Calu3 (cell line): ENCODE results near the gene ABAT. TPM values are rescaled to one million over a fixed set of nuclear protein-coding genes. Genes with fewer than 3 reads are reported as not detected.

Experiments
- BruUV-seq: library from RNA; stranded (reverse); fragments of 400-500 nt; replicated peaks from 2 replicates; lab custom pipeline; 2021; lab: Mats Ljungman, UMichigan
- CTCF ChIA-PET: fragments of 300-600 bp; sonication (Branson Sonifier 250); formaldehyde crosslinking; loops from one replicate; lab custom pipeline; 2022; ENCODE audit warnings: antibody characterized with exemption; lab: Charles Lee
- DNase-seq: peaks from one replicate; pipeline ENCODE4 v3.0.0; 2022
- H3K27ac Mint-ChIP-seq: one replicate; pipeline ENCODE4 v1.8.0; 2022; ENCODE audit warnings: mixed read lengths; ENCODE audit not compliant: unreplicated experiment
- H3K27me3 Mint-ChIP-seq: one replicate; pipeline ENCODE4 v1.8.0; 2022; ENCODE audit warnings: mixed read lengths; ENCODE audit not compliant: unreplicated experiment
- H3K36me3 Mint-ChIP-seq: one replicate; pipeline ENCODE4 v1.8.0; 2022; ENCODE audit warnings: mild to moderate bottlenecking, moderate library complexity, mixed read lengths; ENCODE audit not compliant: insufficient read depth, unreplicated experiment
- H3K4me1 Mint-ChIP-seq: one replicate; pipeline ENCODE4 v1.8.0; 2022; ENCODE audit warnings: mild to moderate bottlenecking, low read depth, mixed read lengths; ENCODE audit not compliant: unreplicated experiment
- H3K4me3 Mint-ChIP-seq: one replicate; pipeline ENCODE4 v1.8.0; 2022; ENCODE audit warnings: mild to moderate bottlenecking, low read depth, moderate library complexity, mixed read lengths; ENCODE audit not compliant: unreplicated experiment
- H3K9me3 Mint-ChIP-seq: one replicate; pipeline ENCODE4 v1.8.0; 2022; ENCODE audit warnings: low read depth, mixed read lengths; ENCODE audit not compliant: unreplicated experiment
- intact Hi-C: fragments of 100-400 bp; cut with micrococcal nuclease; formaldehyde crosslinking; loops from one replicate; pipeline ENCODE4 v1.10.0; 2022; ENCODE audit not compliant: unreplicated experiment
- total RNA-seq: library from RNA; stranded (reverse); gene quantifications from 2 replicates; pipeline ENCODE4 v1.2.3, GENCODE V29; 2022
- TF ChIP-seq, protein P1 (sequence below): fragments of 200-600 bp; IDR thresholded peaks from one replicate; pipeline ENCODE4 v1.8.0; 2022; ENCODE audit warnings: antibody characterized with exemption; ENCODE audit not compliant: unreplicated experiment

Gene ABAT
- total RNA-seq, 1 experiment from 2014 or later = 12.6 TPM

GRCh38 chr16:8752706-8753105, 78.3 kb downstream of the ABAT start:
- no TSS peak for BruUV-seq
- H3K27ac Mint-ChIP-seq = no peak overlapping the region
- H3K36me3 Mint-ChIP-seq = no peaks in the 10 kb centered on the region
- no peaks in the 10 kb centered on the region for H3K27me3 Mint-ChIP-seq
- TF ChIP-seq, protein P1, sequence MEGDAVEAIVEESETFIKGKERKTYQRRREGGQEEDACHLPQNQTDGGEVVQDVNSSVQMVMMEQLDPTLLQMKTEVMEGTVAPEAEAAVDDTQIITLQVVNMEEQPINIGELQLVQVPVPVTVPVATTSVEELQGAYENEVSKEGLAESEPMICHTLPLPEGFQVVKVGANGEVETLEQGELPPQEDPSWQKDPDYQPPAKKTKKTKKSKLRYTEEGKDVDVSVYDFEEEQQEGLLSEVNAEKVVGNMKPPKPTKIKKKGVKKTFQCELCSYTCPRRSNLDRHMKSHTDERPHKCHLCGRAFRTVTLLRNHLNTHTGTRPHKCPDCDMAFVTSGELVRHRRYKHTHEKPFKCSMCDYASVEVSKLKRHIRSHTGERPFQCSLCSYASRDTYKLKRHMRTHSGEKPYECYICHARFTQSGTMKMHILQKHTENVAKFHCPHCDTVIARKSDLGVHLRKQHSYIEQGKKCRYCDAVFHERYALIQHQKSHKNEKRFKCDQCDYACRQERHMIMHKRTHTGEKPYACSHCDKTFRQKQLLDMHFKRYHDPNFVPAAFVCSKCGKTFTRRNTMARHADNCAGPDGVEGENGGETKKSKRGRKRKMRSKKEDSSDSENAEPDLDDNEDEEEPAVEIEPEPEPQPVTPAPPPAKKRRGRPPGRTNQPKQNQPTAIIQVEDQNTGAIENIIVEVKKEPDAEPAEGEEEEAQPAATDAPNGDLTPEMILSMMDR = no peak
- H3K4me3 Mint-ChIP-seq = no peak overlapping the region
- CTCF ChIA-PET = interaction anchor here (0.7 to 0.8 kb wide), 3 partner anchors 48 to 109 kb away, joined by 3 to 6 read pairs (median 3); no protein-coding TSS in a partner anchor
- no peaks in the 10 kb centered on the region for H3K9me3 Mint-ChIP-seq
- peaks cover 9% of the 10 kb centered on the region for H3K4me1 Mint-ChIP-seq
- intact Hi-C loops = no loop called here
- DNase-seq = no peak

GRCh38 chr16:8753416-8754054, 79.1 kb downstream of the ABAT start:
- DNase-seq = no peak
- TF ChIP-seq, protein P1 = no peak
- no TSS peak for BruUV-seq
- Mint-ChIP-seq H3K9me3 (no peaks in the 10 kb centered on the region), H3K27me3 (no peaks in the 10 kb centered on the region), H3K4me1 (peaks cover 9% of the 10 kb centered on the region), H3K4me3 (no peak overlapping the region), H3K27ac (no peak overlapping the region), H3K36me3 (no peaks in the 10 kb centered on the region)
- CTCF ChIA-PET = interaction anchor here (0.7 to 1.0 kb wide), 2 partner anchors 26 to 110 kb away, joined by 3 to 6 read pairs; no protein-coding TSS in a partner anchor
- intact Hi-C loops = no loop called here

- intact Hi-C loops = no loop called here
- CTCF ChIA-PET = interaction anchor here (1.4 kb wide), 1 partner anchor 14 kb away, joined by 3 read pairs; no protein-coding TSS in a partner anchor
- peaks cover 7% of the 10 kb centered on the region for H3K4me1 Mint-ChIP-seq
- H3K9me3 Mint-ChIP-seq = no peaks in the 10 kb centered on the region
- TF ChIP-seq, protein P1 = no peak
- H3K36me3 Mint-ChIP-seq = no peaks in the 10 kb centered on the region
- H3K27me3 Mint-ChIP-seq = no peaks in the 10 kb centered on the region
- no TSS peak for BruUV-seq
- DNase-seq = no peak
- no peak overlapping the region for H3K4me3 Mint-ChIP-seq
- no peak overlapping the region for H3K27ac Mint-ChIP-seq
Observed at GRCh38 chr16:8756755-8757154, 82.3 kb downstream of the ABAT start.

- H3K27ac Mint-ChIP-seq = no peak overlapping the region
- H3K9me3 Mint-ChIP-seq = no peaks in the 10 kb centered on the region
- TF ChIP-seq, protein P1 = no peak
- H3K27me3 Mint-ChIP-seq = no peaks in the 10 kb centered on the region
- no peaks in the 10 kb centered on the region for H3K36me3 Mint-ChIP-seq
- no peak overlapping the region for H3K4me3 Mint-ChIP-seq
- no TSS peak for BruUV-seq
- no peak for DNase-seq
- CTCF ChIA-PET = no interaction called here
- no peaks in the 10 kb centered on the region for H3K4me1 Mint-ChIP-seq
- intact Hi-C loops = no loop called here
Observed at GRCh38 chr16:8758022-8758421, 83.6 kb downstream of the ABAT start.
